K562 (cell line): Measurements from ENCODE around the gene NOX5. TPM values are rescaled to one million over a fixed set of nuclear protein-coding genes. Genes with fewer than 3 reads are reported as not detected.

Experiments
- ATAC-seq: fragments of 200-7000 bp; cut with Tn5 transposase; 3 replicates; pipeline ENCODE4 v1.9.1; 2020; ENCODE audit warnings: moderate library complexity
- BruUV-seq: library from RNA; stranded (reverse); fragments of 400-500 nt; replicated peaks from 2 replicates; lab custom pipeline; 2021; lab: Mats Ljungman, UMichigan
- CTCF ChIA-PET: fragments of 300-600 bp; formaldehyde crosslinking; extraction: SDS; loops from one replicate; lab custom pipeline; 2021; ENCODE audit warnings: low intra/inter-chr PET ratio; lab: Yijun Ruan, JAX
- POLR2A ChIA-PET: fragments of 300-600, 350-650 bp; sonication (Branson Sonifier 250); formaldehyde crosslinking; extraction: SDS; loops from one replicate; lab custom pipeline; 2021; ENCODE audit warnings: antibody characterized with exemption, inconsistent platforms; lab: Yijun Ruan, JAX
- DNase-seq, 4 experiments: peaks; one replicate each; pipeline versions ENCODE4 v3.0.0 to v3.0.0-alpha.2; 2011 to 2018; ENCODE audit warnings: low spot score in 3 of 4, mixed read lengths in 3 of 4; ENCODE audit errors: extremely low read depth in 1 of 4
- FAIRE-seq: peaks from 2 replicates; lab custom pipeline; 2011; peaks lifted over from hg19 to GRCh38; lab: Jason Lieb, UNC
- H2AFZ ChIP-seq: 2 replicates; pipeline ENCODE4 v1.6.0; 2011; ENCODE audit warnings: low read depth, low read length, control low read depth, inconsistent platforms
- H3K27ac ChIP-seq: fragments of 200-600 bp; 3 replicates; pipeline ENCODE4 v1.8.0; 2011; ENCODE audit warnings: low read depth, mild to moderate bottlenecking, control low read depth, inconsistent platforms, low read length, moderate library complexity, mixed read lengths; ENCODE audit errors: extremely low read depth
- H3K27me3 ChIP-seq, 2 experiments: fragments of 300-600 bp in 1 of 2; 2 replicates in 1 of 2; 3 replicates in 1 of 2; pipeline versions ENCODE4 v1.6.0 to v1.8.0; 2011; ENCODE audit warnings: inconsistent platforms in 2 of 2, low read length in 2 of 2, mild to moderate bottlenecking in 1 of 2, mixed read lengths in 1 of 2, moderate library complexity in 1 of 2; ENCODE audit not compliant: control insufficient read depth in 2 of 2, insufficient read depth in 2 of 2
- H3K36me3 ChIP-seq: fragments of 300-600 bp; 3 replicates; pipeline ENCODE4 v1.8.0; 2011; ENCODE audit warnings: mild to moderate bottlenecking, low read length, inconsistent platforms; ENCODE audit not compliant: control insufficient read depth, insufficient read depth
- H3K4me1 ChIP-seq, 2 experiments: fragments of 200-600 bp in 1 of 2; replicated peaks in 1 of 2; 2 replicates in 1 of 2; 3 replicates in 1 of 2; pipeline versions ENCODE4 v1.5.1 to v1.8.0; 2011; ENCODE audit warnings: inconsistent platforms in 2 of 2, low read length in 2 of 2, mild to moderate bottlenecking in 1 of 2, mixed read lengths in 1 of 2, moderate library complexity in 1 of 2; ENCODE audit not compliant: control insufficient read depth in 2 of 2, insufficient read depth in 2 of 2
- H3K4me2 ChIP-seq: 2 replicates; pipeline ENCODE4 v1.6.1; 2011; ENCODE audit warnings: low read length, control low read depth, inconsistent platforms, mixed read lengths; ENCODE audit not compliant: insufficient read depth
- H3K4me3 ChIP-seq: fragments of 200-600 bp; sonication (generic), shearing (Covaris generic); 2 replicates; pipeline ENCODE4 v1.5.1; 2016; ENCODE audit warnings: control low read depth, inconsistent platforms
- H3K79me2 ChIP-seq: fragments of 200-600 bp; 3 replicates; pipeline ENCODE4 v1.8.0; 2011; ENCODE audit warnings: low read length, inconsistent platforms; ENCODE audit not compliant: control insufficient read depth, insufficient read depth
- H3K9ac ChIP-seq, 2 experiments: 2 replicates each; pipeline versions ENCODE4 v1.6.0 to v1.6.1; 2011; ENCODE audit warnings: low read depth in 2 of 2, low read length in 2 of 2, control low read depth in 1 of 2, inconsistent platforms in 1 of 2, mild to moderate bottlenecking in 1 of 2, mixed read lengths in 1 of 2; ENCODE audit not compliant: insufficient read depth in 1 of 2
- H3K9me1 ChIP-seq: one replicate; pipeline ENCODE4 v1.6.0; 2011; ENCODE audit warnings: inconsistent platforms, mild to moderate bottlenecking, low read length, moderate library complexity; ENCODE audit not compliant: control insufficient read depth, insufficient read depth
- H3K9me3 ChIP-seq: replicated peaks from 2 replicates; pipeline ENCODE4 v1.5.1; 2011; ENCODE audit warnings: low read depth, low read length, inconsistent platforms; ENCODE audit not compliant: control insufficient read depth, insufficient read depth
- H4K20me1 ChIP-seq: replicated peaks from 2 replicates; pipeline ENCODE4 v1.6.1; 2011; ENCODE audit warnings: low read length, inconsistent platforms, mixed read lengths; ENCODE audit not compliant: control insufficient read depth, insufficient read depth
- ADNP ChIP-seq: fragments of 200-800 bp; sonication (Bioruptor generic); IDR thresholded peaks from 2 replicates; pipeline ENCODE4 v1.6.1; 2016; ENCODE audit warnings: missing genetic modification characterization, missing compliant biosample characterization
- CEBPZ ChIP-seq: fragments of 150-350 bp; IDR thresholded peaks from 2 replicates; pipeline ENCODE4 v1.6.1; 2014; ENCODE audit warnings: low read depth, mild to moderate bottlenecking, low read length, borderline replicate concordance
- CGGBP1 ChIP-seq: fragments of 250-450 bp; sonication (Bioruptor Pico); IDR thresholded peaks from 2 replicates; pipeline ENCODE4 v1.9.0; 2021; ENCODE audit warnings: mild to moderate bottlenecking
- CXXC5 ChIP-seq: fragments of 250-450 bp; sonication (Bioruptor Pico); IDR thresholded peaks from 2 replicates; pipeline ENCODE4 v1.8.0; 2022; ENCODE audit warnings: inconsistent platforms, mild to moderate bottlenecking, moderate library complexity
- EGR1 ChIP-seq: fragments of 450-650 bp; conservative IDR thresholded peaks from 2 replicates; pipeline ENCODE4 v1.6.1; 2017; ENCODE audit warnings: mild to moderate bottlenecking
- HDGF ChIP-seq: fragments of 450-650 bp; IDR thresholded peaks from 2 replicates; pipeline ENCODE4 v1.6.1; 2016
- KLF13 ChIP-seq: fragments of 450-650 bp; IDR thresholded peaks from 2 replicates; pipeline ENCODE4 v1.6.1; 2016; ENCODE audit warnings: missing genetic modification characterization, low read depth, mild to moderate bottlenecking, missing compliant biosample characterization, moderate library complexity, borderline replicate concordance
- MAFF ChIP-seq: IDR thresholded peaks from 2 replicates; pipeline ENCODE4 v1.6.1; 2012; ENCODE audit warnings: low read length, improper control_type of control experiment
- NR2F6 ChIP-seq: fragments of 450-650 bp; formaldehyde crosslinking; IDR thresholded peaks from 2 replicates; pipeline ENCODE4 v1.4.0; 2020; ENCODE audit warnings: mild to moderate bottlenecking
- TCF3 ChIP-seq: sonication (generic); formaldehyde crosslinking; IDR thresholded peaks from 2 replicates; pipeline ENCODE4 v1.4.0; 2020; ENCODE audit warnings: mild to moderate bottlenecking, missing genetic modification reagents
- VEZF1 ChIP-seq: fragments of 200-800 bp; sonication (Bioruptor generic); IDR thresholded peaks from 2 replicates; pipeline ENCODE4 v1.6.1; 2017; ENCODE audit warnings: missing genetic modification characterization, missing compliant biosample characterization
- ZBED1 ChIP-seq: IDR thresholded peaks from 2 replicates; pipeline ENCODE4 v1.6.1; 2014
- ZNF140 ChIP-seq: fragments of 250-450 bp; sonication (Bioruptor Pico); IDR thresholded peaks from 2 replicates; pipeline ENCODE4 v1.8.0; 2021; ENCODE audit warnings: moderate library complexity, mild to moderate bottlenecking, inconsistent platforms
- ZNF696 ChIP-seq: fragments of 250-450 bp; sonication (Bioruptor Pico); conservative IDR thresholded peaks from 2 replicates; pipeline ENCODE4 v1.4.0; 2020; ENCODE audit warnings: mild to moderate bottlenecking, moderate library complexity
- WGBS: fragments of 100-300 bp; shearing (Covaris generic); methylation state at CpG from one replicate; pipeline ENCODE4 v1.1.6; 2016; ENCODE audit warnings: low coverage, mixed read lengths; ENCODE audit not compliant: insufficient coverage; ENCODE audit errors: missing lambda C conversion rate; 5-methylcytosine and 5-hydroxymethylcytosine counted together
- in situ Hi-C: fragments of 300-500 bp; cut with MboI; formaldehyde crosslinking; loops from 4 replicates; pipeline ENCODE4 v1.15.0; 2018; ENCODE audit warnings: inconsistent platforms, mixed read lengths
- intact Hi-C: fragments of 100-400 bp; cut with micrococcal nuclease; formaldehyde crosslinking; loops from 2 replicates; pipeline ENCODE4 v1.14.2; 2022
- polyA plus RNA-seq, 8 experiments: library from polyadenylated mRNA; depleted of rRNA in 4 of 8; stranded (reverse) in 5 of 8; unstranded in 3 of 8; fragments of >200 nt; fragmentation: Nextera tagmentation in 2 of 8; fragmentation: Illumina TruSeq in 1 of 8; extraction: Ambion mirVana in 2 of 8; extraction: Trizol in 1 of 8; gene quantifications; 2 replicates each; pipeline versions ENCODE4 v1.2.1 to v1.2.3, GENCODE V29; 2011 to 2014; ENCODE audit warnings: inconsistent platforms in 1 of 8, missing spikeins in 1 of 8
- total RNA-seq, 7 experiments: library from RNA; depleted of rRNA in 6 of 7; stranded (reverse); fragments of >200 nt in 6 of 7; fragmentation: Illumina TruSeq in 2 of 7; extraction: Trizol in 2 of 7; gene quantifications; 2 replicates each; pipeline versions ENCODE4 v1.2.1 to v1.2.3, GENCODE V29; 2011 to 2021; ENCODE audit warnings: low replicate concordance in 1 of 7
- TF ChIP-seq, protein P1 (sequence below): sonication (generic); formaldehyde crosslinking; IDR thresholded peaks from 2 replicates; pipeline ENCODE4 v1.8.1; 2023; ENCODE audit warnings: mild to moderate bottlenecking, missing genetic modification reagents, moderate library complexity

NOX5 gene
- total and polyA plus RNA-seq, 9 of the 15 experiments (the other 6 are each of a cell fraction or from before 2014, with no cell fraction given): 0.01 TPM; not detected in 8

DNA sequence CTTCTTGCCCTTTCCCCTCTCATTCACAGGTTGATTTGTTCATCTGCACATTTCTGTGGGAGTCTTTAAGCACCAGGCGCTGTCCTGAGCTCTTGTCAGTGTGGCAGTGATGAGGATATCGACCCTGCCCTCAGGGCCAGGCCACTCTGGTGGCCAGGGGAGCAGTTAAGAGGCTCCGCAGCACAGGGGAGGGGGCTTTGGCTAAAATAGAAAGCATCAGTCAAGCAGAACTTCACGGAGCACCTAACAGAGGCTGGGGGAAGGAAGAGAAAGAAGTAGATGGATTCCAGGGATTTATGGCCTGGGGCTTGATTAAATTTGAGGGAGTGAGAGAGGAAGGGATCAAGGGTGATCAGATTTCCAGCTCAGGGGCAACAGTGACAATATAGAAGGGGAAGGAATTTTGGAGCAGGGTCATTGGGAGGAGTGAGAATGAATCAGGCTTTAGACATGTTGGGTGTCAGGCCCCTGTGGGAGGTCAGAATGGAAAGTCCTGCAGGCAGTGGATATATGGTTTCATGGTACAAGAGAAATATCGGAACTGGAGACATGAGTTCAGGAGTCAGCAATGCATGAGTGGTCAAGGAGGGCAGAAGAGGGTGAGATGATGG lies 73.0 kb downstream of the NOX5 start (continued):
- TF ChIP-seq ZNF696 (CRISPR knock-in tag): no peak
- no peak for TF ChIP-seq ZNF140
- no peak for TF ChIP-seq KLF13 (tag)
- TF ChIP-seq, protein P1, sequence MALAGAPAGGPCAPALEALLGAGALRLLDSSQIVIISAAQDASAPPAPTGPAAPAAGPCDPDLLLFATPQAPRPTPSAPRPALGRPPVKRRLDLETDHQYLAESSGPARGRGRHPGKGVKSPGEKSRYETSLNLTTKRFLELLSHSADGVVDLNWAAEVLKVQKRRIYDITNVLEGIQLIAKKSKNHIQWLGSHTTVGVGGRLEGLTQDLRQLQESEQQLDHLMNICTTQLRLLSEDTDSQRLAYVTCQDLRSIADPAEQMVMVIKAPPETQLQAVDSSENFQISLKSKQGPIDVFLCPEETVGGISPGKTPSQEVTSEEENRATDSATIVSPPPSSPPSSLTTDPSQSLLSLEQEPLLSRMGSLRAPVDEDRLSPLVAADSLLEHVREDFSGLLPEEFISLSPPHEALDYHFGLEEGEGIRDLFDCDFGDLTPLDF (CRISPR knock-in tag): no peak

GRCh38 chr15:69088300-69088965 lies 73.9 kb downstream of the NOX5 start:
- Histone ChIP-seq H2AFZ (no peak overlapping the region), H3K9me3 (no peaks in the 10 kb centered on the region), H3K4me2 (no peak overlapping the region), H3K4me3 (no peak overlapping the region), H4K20me1 (no peaks in the 10 kb centered on the region), H3K4me1 (peaks cover 0 to 11% of the 10 kb centered on the region in 2 experiments; a peak in 2 of 5 replicates), H3K27me3 (peaks cover 24 to 25% of the 10 kb centered on the region in 2 experiments), H3K79me2 (no peaks in the 10 kb centered on the region), H3K27ac (no peak overlapping the region), H3K9me1 (no peaks in the 10 kb centered on the region), H3K9ac (no peak overlapping the region), H3K36me3 (no peaks in the 10 kb centered on the region)
- FAIRE-seq: no peak
- under 1% methylated on average over 10 of the region's 10 CpGs for WGBS
- intact Hi-C loops (no loop called here), in situ Hi-C loops (no loop called here)
- ATAC-seq: no peak
- CTCF ChIA-PET: interaction anchor here (0.6 kb wide), 1 partner anchor 140 kb away, joined by 3 read pairs; no protein-coding TSS in a partner anchor
- POLR2A ChIA-PET: no interaction called here
- no peak for DNase-seq
- BruUV-seq: no TSS peak
- TF ChIP-seq MAFF (no peak), ADNP (tag) (no peak), CEBPZ (no peak), NR2F6 (CRISPR knock-in tag) (no peak), TCF3 (no peak), ZBED1 (no peak), EGR1 (no peak), CXXC5 (CRISPR knock-in tag) (no peak), CGGBP1 (CRISPR knock-in tag) (no peak), HDGF (no peak), VEZF1 (CRISPR knock-in tag) (no peak)
